ENCODE measurements around the gene TNFAIP3. TPM values are rescaled to one million over a fixed set of nuclear protein-coding genes. Genes with fewer than 3 reads are reported as not detected.
A peak's percentile ranks its signal among the peaks of the same experiment; 100 is the strongest.

The TNFAIP3 gene
- total RNA-seq, 2 experiments from 2014 or later, result 3,816 to 3,885 TPM

DNA sequence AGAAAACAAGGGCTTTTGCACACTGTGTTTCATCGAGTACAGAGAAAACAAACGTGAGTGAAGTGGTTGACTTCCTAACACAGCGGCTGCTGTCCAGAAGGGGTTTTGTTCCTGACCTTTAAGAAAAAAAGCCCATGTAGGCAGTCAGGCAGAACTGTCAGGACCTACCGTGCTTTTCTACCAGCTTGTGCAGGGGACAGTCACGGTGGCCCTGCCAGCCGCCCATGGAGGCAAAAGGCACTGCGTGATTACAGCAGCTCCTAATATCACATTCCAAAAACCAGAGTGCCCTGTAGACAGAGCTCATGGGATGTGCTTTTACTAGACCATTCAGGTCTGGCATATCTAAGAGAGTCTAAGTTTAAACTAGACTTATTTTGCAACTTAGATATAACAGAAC, 12.2 kb downstream of the TNFAIP3 start:
- POLR2A ChIA-PET, result interaction anchor here (1.1 to 6.5 kb wide), 2 partner anchors 8 to 12 kb away, joined by 3 to 55 read pairs; partner anchors contain the start of gene TNFAIP3
- peaks cover 97% of the 10 kb centered on the region for H3K36me3 Mint-ChIP-seq (ENCODE audit: low read depth)
- intact Hi-C loops (cut with DNase I, micrococcal nuclease), result loop anchor here (1.0 to 5.0 kb wide), 2 partner anchors 8 to 233 kb away; no protein-coding TSS in a partner anchor

GRCh38 chr6:137879885-137880745, 13.1 kb downstream of the TNFAIP3 start:
- TF ChIP-seq, protein P1, sequence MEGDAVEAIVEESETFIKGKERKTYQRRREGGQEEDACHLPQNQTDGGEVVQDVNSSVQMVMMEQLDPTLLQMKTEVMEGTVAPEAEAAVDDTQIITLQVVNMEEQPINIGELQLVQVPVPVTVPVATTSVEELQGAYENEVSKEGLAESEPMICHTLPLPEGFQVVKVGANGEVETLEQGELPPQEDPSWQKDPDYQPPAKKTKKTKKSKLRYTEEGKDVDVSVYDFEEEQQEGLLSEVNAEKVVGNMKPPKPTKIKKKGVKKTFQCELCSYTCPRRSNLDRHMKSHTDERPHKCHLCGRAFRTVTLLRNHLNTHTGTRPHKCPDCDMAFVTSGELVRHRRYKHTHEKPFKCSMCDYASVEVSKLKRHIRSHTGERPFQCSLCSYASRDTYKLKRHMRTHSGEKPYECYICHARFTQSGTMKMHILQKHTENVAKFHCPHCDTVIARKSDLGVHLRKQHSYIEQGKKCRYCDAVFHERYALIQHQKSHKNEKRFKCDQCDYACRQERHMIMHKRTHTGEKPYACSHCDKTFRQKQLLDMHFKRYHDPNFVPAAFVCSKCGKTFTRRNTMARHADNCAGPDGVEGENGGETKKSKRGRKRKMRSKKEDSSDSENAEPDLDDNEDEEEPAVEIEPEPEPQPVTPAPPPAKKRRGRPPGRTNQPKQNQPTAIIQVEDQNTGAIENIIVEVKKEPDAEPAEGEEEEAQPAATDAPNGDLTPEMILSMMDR (IDR thresholded peaks at IDR 0.05), result no peak
- H3K4me3 ChIP-seq (ENCODE audit: low read length), result no peak overlapping the region
- ChIA-PET CTCF (interaction anchor here (0.9 to 2.3 kb wide), 4 partner anchors 13 to 65 kb away, joined by 3 to 9 read pairs (median 5); partner anchors contain the start of gene TNFAIP3), POLR2A (interaction anchor here (1.1 to 6.5 kb wide), 4 partner anchors 9 to 172 kb away, joined by 3 to 55 read pairs (median 18); partner anchors contain the start of gene TNFAIP3)
- H3K27ac ChIP-seq (ENCODE audit: low read depth in 1 of 2, low read length in 2 of 2), result no peak overlapping the region
- peaks cover 58% of the 10 kb centered on the region for H3K4me1 ChIP-seq (ENCODE audit: insufficient read depth, low read length)
- Mint-ChIP-seq H3K27ac (peak overlapping the region; percentile 95), H3K36me3 (ENCODE audit: low read depth) (peaks cover 97% of the 10 kb centered on the region), H3K9me3 (no peaks in the 10 kb centered on the region), H3K27me3 (peaks cover 8% of the 10 kb centered on the region), H3K4me3 (peak overlapping the region; percentile 85), H3K4me1 (ENCODE audit: low read depth) (peaks cover 92% of the 10 kb centered on the region)
- H3K36me3 ChIP-seq (ENCODE audit: insufficient read depth, low read length), result peaks cover 78% of the 10 kb centered on the region
- ATAC-seq (ENCODE audit: poor library complexity) (peak; percentile 2), DNase-seq (peak in 2 of 14 experiments; percentile 43 to 51)
- no peaks in the 10 kb centered on the region for H3K27me3 ChIP-seq (ENCODE audit: control insufficient read depth in 1 of 2, insufficient read depth in 2 of 2, low read length in 2 of 2)
- intact Hi-C loops (cut with DNase I, micrococcal nuclease), result loop anchor here (1.0 to 5.0 kb wide), 5 partner anchors 9 to 232 kb away; partner anchors contain the start of gene PERP (in 1 of the 2)
- no peaks in the 10 kb centered on the region for H3K9me3 ChIP-seq (ENCODE audit: control insufficient read depth in 1 of 2, insufficient read depth in 1 of 2, low read length in 2 of 2)

More for the DNA sequence above, 12.2 kb downstream of the TNFAIP3 start:
- H3K27ac Mint-ChIP-seq, result peak overlapping the region; percentile 95
- H3K27me3 ChIP-seq (ENCODE audit: control insufficient read depth in 1 of 2, insufficient read depth in 2 of 2, low read length in 2 of 2), result no peaks in the 10 kb centered on the region
- TF ChIP-seq, protein P1 (IDR thresholded peaks at IDR 0.05), result no peak
- ATAC-seq (ENCODE audit: poor library complexity) (no peak), DNase-seq (peak in 1 of 14 experiments; percentile 33)
- H3K4me1 Mint-ChIP-seq (ENCODE audit: low read depth), result peaks cover 91% of the 10 kb centered on the region
- H3K4me3 Mint-ChIP-seq, result peak overlapping the region; percentile 76
- CTCF ChIA-PET, result interaction anchor here (0.9 to 1.9 kb wide), 2 partner anchors 13 to 65 kb away, joined by 5 read pairs; partner anchors contain the start of gene TNFAIP3
- peaks cover 86% of the 10 kb centered on the region for H3K36me3 ChIP-seq (ENCODE audit: insufficient read depth, low read length)
- peaks cover 66% of the 10 kb centered on the region for H3K4me1 ChIP-seq (ENCODE audit: insufficient read depth, low read length)
- H3K27me3 Mint-ChIP-seq, result peaks cover 8% of the 10 kb centered on the region
- H3K4me3 ChIP-seq (ENCODE audit: low read length), result no peak overlapping the region
- H3K27ac ChIP-seq (ENCODE audit: low read depth in 1 of 2, low read length in 2 of 2), result peak overlapping the region in 1 of 2 donors; percentile 37
- no peaks in the 10 kb centered on the region for H3K9me3 Mint-ChIP-seq
- H3K9me3 ChIP-seq (ENCODE audit: control insufficient read depth in 1 of 2, insufficient read depth in 1 of 2, low read length in 2 of 2), result no peaks in the 10 kb centered on the region

GRCh38 chr6:137880746-137881521, 13.9 kb downstream of the TNFAIP3 start:
- peaks cover 84% of the 10 kb centered on the region for H3K4me1 Mint-ChIP-seq (ENCODE audit: low read depth)
- Histone ChIP-seq H3K9me3 (ENCODE audit: control insufficient read depth in 1 of 2, insufficient read depth in 1 of 2, low read length in 2 of 2) (no peaks in the 10 kb centered on the region), H3K27me3 (ENCODE audit: control insufficient read depth in 1 of 2, insufficient read depth in 2 of 2, low read length in 2 of 2) (no peaks in the 10 kb centered on the region), H3K4me3 (ENCODE audit: low read length) (no peak overlapping the region), H3K36me3 (ENCODE audit: insufficient read depth, low read length) (peaks cover 70% of the 10 kb centered on the region), H3K27ac (ENCODE audit: low read depth in 1 of 2, low read length in 2 of 2) (peak overlapping the region in 1 of 2 donors; percentile 9), H3K4me1 (ENCODE audit: insufficient read depth, low read length) (peaks cover 56% of the 10 kb centered on the region)
- TF ChIP-seq, protein P1 (IDR thresholded peaks at IDR 0.05), result no peak
- ChIA-PET POLR2A (interaction anchor here (1.2 to 6.5 kb wide), 7 partner anchors 10 to 174 kb away, joined by 3 to 55 read pairs (median 5); partner anchors contain the start of gene TNFAIP3), CTCF (interaction anchor here (1.2 to 2.3 kb wide), 7 partner anchors 9 to 81 kb away, joined by 3 to 11 read pairs (median 6); partner anchors contain the start of gene TNFAIP3)
- DNase-seq (peak in 5 of 14 experiments; percentile 30 to 70 (median 56)), ATAC-seq (ENCODE audit: poor library complexity) (peak; percentile 4)
- H3K36me3 Mint-ChIP-seq (ENCODE audit: low read depth), result peaks cover 89% of the 10 kb centered on the region
- H3K27ac Mint-ChIP-seq, result peak overlapping the region; percentile 95
- peak overlapping the region; percentile 85 for H3K4me3 Mint-ChIP-seq
- peaks cover 8% of the 10 kb centered on the region for H3K27me3 Mint-ChIP-seq
- no peaks in the 10 kb centered on the region for H3K9me3 Mint-ChIP-seq
- intact Hi-C loops (cut with DNase I, micrococcal nuclease), result loop anchor here in 1 of 2 experiments (5.0 kb wide), 3 partner anchors 46 to 226 kb away; partner anchors contain the start of gene PERP

Measured in CD4-positive, alpha-beta T cell (primary cell).